RPMI8226 (cell line): ENCODE data around the gene AMER1.
"Not testable (repeated sequence)": the region's sequence is repeated elsewhere in the genome, so short reads cannot be mapped to it uniquely, and the experiment has no call there.

Experiments
- DNase-seq: peaks from one replicate; pipeline ENCODE4 v3.0.0-alpha.2; 2015

The AMER1 gene

DNA sequence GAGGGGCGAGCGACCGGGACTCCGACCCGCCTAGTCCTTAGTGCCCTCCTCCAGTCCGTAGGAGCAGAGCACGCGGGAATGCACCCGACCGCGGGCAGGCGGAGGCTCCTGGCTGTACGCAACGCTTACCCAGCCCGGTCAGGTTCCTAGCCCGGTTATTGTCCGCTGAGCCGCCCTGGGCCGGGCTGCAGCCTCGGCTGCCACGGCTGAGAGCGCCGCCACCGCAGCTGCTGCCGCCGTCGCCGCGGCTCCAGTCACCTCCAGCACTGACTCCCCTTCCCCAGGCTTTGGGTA, at the start of gene AMER1:
Gene AMER1, minus strand, starts transcription at position 268 of the 294 bp plus-strand sequence. CDS start 12,422 bp downstream, outside the sequence.
- DNase-seq, result no peak

GRCh38 chrX:64230123-64230970, 24.8 kb upstream of the AMER1 start, which contains the start of gene ASB12:
Gene ASB12, minus strand, starts transcription at chrX:64230607. Its CDS starts 4,957 bp downstream, at chrX:64225650.
- no peak for DNase-seq

- no peak for DNase-seq
Observed at GRCh38 chrX:64229154-64229553, 23.6 kb upstream of the AMER1 start.

DNA sequence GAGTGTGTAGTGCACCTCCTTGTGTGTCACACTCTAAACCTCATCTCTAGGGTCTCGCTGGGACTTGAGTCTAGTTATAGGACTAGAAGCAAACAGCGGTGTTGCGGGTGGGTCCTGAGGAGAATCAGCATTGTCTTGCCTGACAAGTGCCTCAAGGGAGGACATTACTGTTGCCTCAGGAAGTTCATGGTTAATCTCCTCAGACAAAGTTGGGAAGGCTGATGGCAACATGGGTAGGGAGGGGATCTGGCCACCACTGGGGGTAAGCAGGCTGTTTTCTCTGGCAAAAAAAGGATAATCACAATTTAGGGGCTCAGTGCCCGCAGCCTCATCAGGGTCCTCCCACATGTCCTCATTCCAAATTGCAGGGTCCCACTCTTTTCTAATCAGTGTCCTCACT, 12.5 kb upstream of the AMER1 start:
- DNase-seq, result no peak

GRCh38 chrX:64213989-64214388, 8.5 kb upstream of the AMER1 start:
- DNase-seq, result not testable (repeated sequence)

GRCh38 chrX:64206556-64207162, 1.2 kb upstream of the AMER1 start:
- peak; percentile 50 for DNase-seq

DNA sequence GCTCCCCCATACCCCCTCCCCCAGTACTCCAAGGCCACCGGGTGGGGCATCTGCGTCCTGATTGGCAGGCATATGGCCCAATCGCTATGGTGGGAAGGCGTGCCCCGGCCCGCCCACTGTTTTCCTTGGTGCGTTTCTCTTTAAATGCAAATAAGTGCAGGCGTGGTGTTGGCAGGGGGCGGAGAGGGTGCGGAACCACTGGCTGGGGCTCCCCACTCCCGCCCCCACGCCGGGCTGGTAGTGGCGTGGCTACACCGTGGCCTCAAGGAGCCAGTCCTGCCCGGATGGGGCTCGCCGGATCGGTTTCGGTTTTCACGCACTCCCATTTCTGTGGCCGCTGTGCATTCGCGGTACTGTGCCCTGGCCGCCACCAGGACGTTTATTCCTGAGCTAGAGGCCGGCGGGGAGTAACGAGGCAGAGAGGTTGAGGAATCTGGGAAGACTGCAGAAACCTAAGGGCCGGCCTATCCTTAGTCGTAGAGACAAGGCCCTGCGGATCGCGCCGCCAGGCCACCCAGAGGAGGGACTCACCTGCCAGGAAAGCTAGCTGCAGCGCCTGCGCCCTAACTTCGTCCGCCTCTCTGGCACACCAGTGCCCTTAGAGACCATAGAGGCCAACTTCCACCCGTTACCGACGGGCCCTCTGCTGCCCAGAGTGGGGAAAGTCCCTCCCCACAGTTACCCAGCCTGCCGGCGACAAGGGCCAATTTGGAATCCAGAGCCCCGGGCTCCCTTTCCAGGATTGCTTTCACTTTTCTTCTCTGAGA, 410 bp upstream of the AMER1 start:
- DNase-seq, result peak; percentile 95

GRCh38 chrX:64204701-64205440, 637 bp downstream of the AMER1 start:
- DNase-seq, result peak; percentile 48

- no peak for DNase-seq
Observed at GRCh38 chrX:64204252-64204651, 1.3 kb downstream of the AMER1 start.

- no peak for DNase-seq
Observed at GRCh38 chrX:64202808-64203325, 2.6 kb downstream of the AMER1 start.

GRCh38 chrX:64198036-64198435, 7.5 kb downstream of the AMER1 start:
- DNase-seq, result peak; percentile 57

- no peak for DNase-seq
Observed at GRCh38 chrX:64196606-64197005, 8.9 kb downstream of the AMER1 start.

DNA sequence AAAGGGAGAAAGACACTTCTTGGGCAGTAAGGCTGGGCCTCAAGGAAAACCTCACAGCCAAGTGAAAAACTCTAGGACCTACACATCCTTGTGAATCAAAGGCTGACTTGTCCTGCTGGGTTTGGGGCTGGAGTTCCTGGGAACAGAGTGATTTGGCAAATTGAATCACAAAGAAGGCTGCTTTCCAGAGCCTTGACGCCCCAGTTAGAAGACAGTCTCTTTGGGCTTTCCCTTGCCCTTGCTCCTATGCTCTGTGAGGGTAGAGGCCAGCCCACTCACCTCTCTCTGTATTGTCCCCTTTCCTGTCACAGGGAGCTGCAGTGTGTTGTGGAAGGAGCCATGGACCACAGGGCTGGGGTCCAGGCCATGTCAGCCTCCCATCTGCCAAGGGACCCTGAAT, 9.6 kb downstream of the AMER1 start:
- no peak for DNase-seq

- DNase-seq, result no peak
Observed at GRCh38 chrX:64192673-64193072, 12.8 kb downstream of the AMER1 start.

- DNase-seq, result no peak
Observed at GRCh38 chrX:64192040-64192439, 13.5 kb downstream of the AMER1 start.

DNA sequence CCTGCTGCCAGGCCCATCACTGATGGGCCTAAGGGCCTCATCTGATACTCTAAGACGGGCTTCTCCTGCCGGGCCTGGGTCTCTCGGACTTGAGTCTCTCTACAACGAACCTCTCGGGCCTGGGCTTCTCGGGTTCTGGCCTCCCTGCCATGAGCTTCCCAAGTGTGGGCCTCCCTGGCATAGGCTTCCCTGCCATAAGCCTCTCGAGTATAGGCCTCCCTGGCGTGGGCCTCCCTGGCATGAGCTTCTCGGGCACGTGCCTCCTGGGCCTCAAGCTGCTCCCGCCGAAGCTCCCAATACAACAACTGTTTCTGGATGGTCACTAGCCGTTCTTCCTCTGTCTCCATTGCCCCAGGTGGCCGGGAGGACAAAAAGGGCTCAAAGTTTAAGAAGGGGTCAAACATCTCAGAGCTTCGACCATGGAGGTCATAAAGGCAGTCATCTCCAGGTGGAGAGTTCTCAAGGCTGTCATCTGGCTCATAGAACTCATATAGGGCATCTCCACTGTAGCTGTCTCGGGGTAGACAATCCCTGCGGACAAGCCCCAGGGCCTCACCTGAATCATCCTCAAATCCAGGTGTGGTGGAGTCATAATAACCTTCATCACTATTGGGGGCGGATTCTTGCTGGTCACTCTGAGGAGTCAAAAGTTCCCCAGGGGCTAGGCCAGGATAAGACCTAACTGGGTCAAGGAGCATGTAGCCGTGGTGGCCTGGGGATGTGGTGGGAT, 14.1 kb downstream of the AMER1 start:
- no peak for DNase-seq

- no peak for DNase-seq
Observed at GRCh38 chrX:64190136-64190740, 15.3 kb downstream of the AMER1 start.

DNA sequence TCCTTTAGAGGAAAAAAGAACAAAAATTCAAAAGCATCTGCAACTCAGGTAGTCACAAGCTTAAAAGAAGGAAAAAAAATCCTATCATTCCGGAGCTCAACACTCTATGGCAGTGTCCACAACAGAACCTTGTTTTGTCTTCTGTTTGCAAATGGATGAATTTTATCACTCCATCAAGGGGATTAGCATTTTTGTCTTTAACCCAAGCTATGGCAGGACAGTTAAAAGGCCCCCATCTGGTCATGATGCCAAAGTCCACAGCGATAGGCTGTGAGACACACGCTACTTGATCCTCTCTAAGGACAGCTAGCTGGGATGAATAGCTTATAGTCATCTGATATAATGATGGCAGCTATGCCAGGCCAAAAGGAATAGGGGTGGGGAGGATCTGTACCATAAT, 16.6 kb downstream of the AMER1 start:
- no peak for DNase-seq

- no peak for DNase-seq
Observed at GRCh38 chrX:64187762-64188150, 17.8 kb downstream of the AMER1 start.

- DNase-seq, result no peak
Observed at GRCh38 chrX:64186974-64187761, 18.3 kb downstream of the AMER1 start.

- DNase-seq, result no peak
Observed at GRCh38 chrX:64184396-64184795, 21.1 kb downstream of the AMER1 start.
